ENCODE data around the gene TPD52L1. TPM values are rescaled to one million over a fixed set of nuclear protein-coding genes. Genes with fewer than 3 reads are reported as not detected.

The TPD52L1 gene
- total and polyA plus RNA-seq, 2 of the 13 experiments (the other 11 are each of a cell fraction or from before 2014, with no cell fraction given) = 0.49 to 0.53 TPM

GRCh38 chr6:125301435-125302391 lies 148.1 kb downstream of the TPD52L1 start, which contains the start of gene HDDC2 (continued):
- TF ChIP-seq ZNF646 (CRISPR knock-in tag; IDR thresholded peaks at IDR 0.05) (peak; percentile 87; the same call in 1 of the 2 replicates), ZBTB8A (CRISPR knock-in tag; IDR thresholded peaks at IDR 0.05; ENCODE audit: borderline replicate concordance, low read depth) (0 out of 2 replicates have a peak, but pooled peaks have one; percentile 59), KDM2A (CRISPR knock-in tag; IDR thresholded peaks at IDR 0.05; ENCODE audit: borderline replicate concordance, low read depth) (peak; percentile 88), DDIT3 (CRISPR knock-in tag; IDR thresholded peaks at IDR 0.05) (no peak), SMC3 (IDR thresholded peaks at IDR 0.05; ENCODE audit: low read length) (no peak), TSC22D2 (CRISPR knock-in tag; IDR thresholded peaks at IDR 0.05; ENCODE audit: borderline replicate concordance) (peak; percentile 94), ISX (CRISPR knock-in tag; conservative IDR thresholded peaks at IDR 0.05) (peak; percentile 49; the same call in 1 of the 2 replicates), GTF3A (CRISPR knock-in tag; conservative IDR thresholded peaks at IDR 0.05) (peak; percentile 98), ZNF251 (CRISPR knock-in tag; IDR thresholded peaks at IDR 0.05) (peak; percentile 91; the same call in 1 of the 2 replicates), ZSCAN20 (CRISPR knock-in tag; IDR thresholded peaks at IDR 0.05; ENCODE audit: borderline replicate concordance) (peak; percentile 92), YEATS4 (CRISPR knock-in tag; IDR thresholded peaks at IDR 0.05; ENCODE audit: borderline replicate concordance) (peak; percentile 99), ZBTB7A (CRISPR knock-in tag; IDR thresholded peaks at IDR 0.05) (peak; percentile 40; the same call in 1 of the 2 replicates), REPIN1 (CRISPR knock-in tag; IDR thresholded peaks at IDR 0.05; ENCODE audit: borderline replicate concordance, low read depth) (peak; percentile 87), GATA4 (IDR thresholded peaks at IDR 0.05; ENCODE audit: borderline replicate concordance, low read depth) (peak; percentile 33; the same call in 1 of the 2 replicates)
- TF ChIP-seq, protein P1, sequence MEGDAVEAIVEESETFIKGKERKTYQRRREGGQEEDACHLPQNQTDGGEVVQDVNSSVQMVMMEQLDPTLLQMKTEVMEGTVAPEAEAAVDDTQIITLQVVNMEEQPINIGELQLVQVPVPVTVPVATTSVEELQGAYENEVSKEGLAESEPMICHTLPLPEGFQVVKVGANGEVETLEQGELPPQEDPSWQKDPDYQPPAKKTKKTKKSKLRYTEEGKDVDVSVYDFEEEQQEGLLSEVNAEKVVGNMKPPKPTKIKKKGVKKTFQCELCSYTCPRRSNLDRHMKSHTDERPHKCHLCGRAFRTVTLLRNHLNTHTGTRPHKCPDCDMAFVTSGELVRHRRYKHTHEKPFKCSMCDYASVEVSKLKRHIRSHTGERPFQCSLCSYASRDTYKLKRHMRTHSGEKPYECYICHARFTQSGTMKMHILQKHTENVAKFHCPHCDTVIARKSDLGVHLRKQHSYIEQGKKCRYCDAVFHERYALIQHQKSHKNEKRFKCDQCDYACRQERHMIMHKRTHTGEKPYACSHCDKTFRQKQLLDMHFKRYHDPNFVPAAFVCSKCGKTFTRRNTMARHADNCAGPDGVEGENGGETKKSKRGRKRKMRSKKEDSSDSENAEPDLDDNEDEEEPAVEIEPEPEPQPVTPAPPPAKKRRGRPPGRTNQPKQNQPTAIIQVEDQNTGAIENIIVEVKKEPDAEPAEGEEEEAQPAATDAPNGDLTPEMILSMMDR (CRISPR knock-in tag; IDR thresholded peaks at IDR 0.05) = peak; percentile 7; the same call in 1 of the 2 replicates
- TF ChIP-seq, protein P2, sequence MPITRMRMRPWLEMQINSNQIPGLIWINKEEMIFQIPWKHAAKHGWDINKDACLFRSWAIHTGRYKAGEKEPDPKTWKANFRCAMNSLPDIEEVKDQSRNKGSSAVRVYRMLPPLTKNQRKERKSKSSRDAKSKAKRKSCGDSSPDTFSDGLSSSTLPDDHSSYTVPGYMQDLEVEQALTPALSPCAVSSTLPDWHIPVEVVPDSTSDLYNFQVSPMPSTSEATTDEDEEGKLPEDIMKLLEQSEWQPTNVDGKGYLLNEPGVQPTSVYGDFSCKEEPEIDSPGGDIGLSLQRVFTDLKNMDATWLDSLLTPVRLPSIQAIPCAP (CRISPR knock-in tag; IDR thresholded peaks at IDR 0.05; ENCODE audit: low read depth) = peak; percentile 85; the same call in 1 of the 2 replicates
- TF ChIP-seq, protein P3, sequence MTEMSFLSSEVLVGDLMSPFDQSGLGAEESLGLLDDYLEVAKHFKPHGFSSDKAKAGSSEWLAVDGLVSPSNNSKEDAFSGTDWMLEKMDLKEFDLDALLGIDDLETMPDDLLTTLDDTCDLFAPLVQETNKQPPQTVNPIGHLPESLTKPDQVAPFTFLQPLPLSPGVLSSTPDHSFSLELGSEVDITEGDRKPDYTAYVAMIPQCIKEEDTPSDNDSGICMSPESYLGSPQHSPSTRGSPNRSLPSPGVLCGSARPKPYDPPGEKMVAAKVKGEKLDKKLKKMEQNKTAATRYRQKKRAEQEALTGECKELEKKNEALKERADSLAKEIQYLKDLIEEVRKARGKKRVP (CRISPR knock-in tag; IDR thresholded peaks at IDR 0.05) = no peak; a peak in 1 of 4 replicates
